HCT116 (cell line): ENCODE measurements around the gene MLLT3. TPM values are rescaled to one million over a fixed set of nuclear protein-coding genes. Genes with fewer than 3 reads are reported as not detected.

Experiments used
- ATAC-seq: fragments of 200-7000 bp; cut with Tn5 transposase; 2 replicates; pipeline ENCODE4 v1.9.1; 2020; ENCODE audit warnings: mild to moderate bottlenecking, moderate library complexity
- BruUV-seq: library from RNA; stranded (reverse); fragments of 400-500 nt; replicated peaks from 2 replicates; lab custom pipeline; 2021; lab: Mats Ljungman, UMichigan
- CTCF ChIA-PET: fragments of 300-600 bp; sonication (Branson Sonifier 250); formaldehyde crosslinking; loops from one replicate; lab custom pipeline; 2021; ENCODE audit warnings: antibody characterized with exemption; lab: Charles Lee
- POLR2A ChIA-PET: fragments of 300-600, 350-600 bp; sonication (Branson Sonifier 250); formaldehyde crosslinking; loops from one replicate; lab custom pipeline; 2021; ENCODE audit warnings: antibody characterized with exemption; lab: Charles Lee
- RAD21 ChIA-PET, 2 experiments: fragments of 300-600 bp; sonication (Branson Sonifier 250); formaldehyde crosslinking; loops; one replicate each; lab custom pipeline; 2023; ENCODE audit warnings: low total read pairs in 2 of 2; ENCODE audit not compliant: uncharacterized antibody in 2 of 2, unreplicated experiment in 2 of 2, low non-redundant PET in 1 of 2; lab: Charles Lee
- DNase-seq: peaks from one replicate; pipeline ENCODE4 v3.0.0-alpha.2; 2010; ENCODE audit warnings: low read depth, low spot score
- H2AFZ ChIP-seq: fragments of 200-600 bp; shearing (Covaris generic), sonication (generic); 2 replicates; pipeline ENCODE4 v1.6.1; 2017; ENCODE audit warnings: low read depth, mixed run types, mixed read lengths, antibody characterized with exemption, low read length; ENCODE audit not compliant: poor library complexity, severe bottlenecking
- H3K27ac ChIP-seq: 2 replicates; pipeline ENCODE4 v1.5.1; 2012; ENCODE audit warnings: low read depth, low read length
- H3K27me3 ChIP-seq: fragments of 200-600 bp; sonication (generic); 2 replicates; pipeline ENCODE4 v1.6.1; 2016; ENCODE audit warnings: mixed run types, low read length, mixed read lengths; ENCODE audit not compliant: insufficient read depth
- H3K36me3 ChIP-seq, 2 experiments: fragments of 200-500 bp in 1 of 2; fragments of 200-600 bp in 1 of 2; sonication (Bioruptor generic) in 1 of 2; sonication (generic) in 1 of 2; 2 replicates each; pipeline versions ENCODE4 v1.5.1 to v1.6.1; 2014 to 2016; ENCODE audit warnings: low read length in 2 of 2, inconsistent platforms in 1 of 2, mixed read lengths in 1 of 2, mixed run types in 1 of 2; ENCODE audit not compliant: insufficient read depth in 2 of 2, control insufficient read depth in 1 of 2
- H3K4me1 ChIP-seq, 2 experiments: fragments of 200-600 bp in 1 of 2; sonication (generic) in 1 of 2; 2 replicates each; pipeline versions ENCODE4 v1.5.1 to v1.6.1; 2012 to 2017; ENCODE audit warnings: low read length in 2 of 2, inconsistent platforms in 1 of 2, mild to moderate bottlenecking in 1 of 2, mixed read lengths in 1 of 2, mixed run types in 1 of 2, moderate library complexity in 1 of 2; ENCODE audit not compliant: insufficient read depth in 2 of 2, control insufficient read depth in 1 of 2
- H3K4me2 ChIP-seq: fragments of 200-600 bp; sonication (generic); 2 replicates; pipeline ENCODE4 v1.6.1; 2017; ENCODE audit warnings: mixed run types, low read length, mixed read lengths
- H3K4me3 ChIP-seq, 2 experiments: fragments of 200-600 bp in 1 of 2; sonication (generic) in 1 of 2; replicated peaks in 1 of 2; 2 replicates each; pipeline ENCODE4 v1.5.1; 2011 to 2016; ENCODE audit warnings: low read length in 2 of 2, control low read depth in 1 of 2, low read depth in 1 of 2, mild to moderate bottlenecking in 1 of 2, mixed read lengths in 1 of 2, mixed run types in 1 of 2
- H3K79me2 ChIP-seq: fragments of 200-600 bp; sonication (generic); 2 replicates; pipeline ENCODE4 v1.6.1; 2017; ENCODE audit warnings: mild to moderate bottlenecking, mixed run types, low read length, moderate library complexity, mixed read lengths; ENCODE audit not compliant: insufficient read depth
- H3K9ac ChIP-seq: fragments of 200-600 bp; sonication (generic); 2 replicates; pipeline ENCODE4 v1.6.1; 2016; ENCODE audit warnings: low read length, mixed read lengths
- H3K9me2 ChIP-seq: fragments of 200-600 bp; sonication (generic), shearing (Covaris generic); 2 replicates; pipeline ENCODE4 v1.6.1; 2017; ENCODE audit warnings: mixed run types, mild to moderate bottlenecking, moderate library complexity; ENCODE audit not compliant: insufficient read depth
- H3K9me3 ChIP-seq, 2 experiments: fragments of 200-500 bp in 1 of 2; fragments of 200-600 bp in 1 of 2; sonication (Bioruptor generic) in 1 of 2; sonication (generic) in 1 of 2; 2 replicates each; pipeline ENCODE4 v1.6.1; 2014 to 2017; ENCODE audit warnings: low read length in 2 of 2, mixed read lengths in 2 of 2, inconsistent platforms in 1 of 2, low read depth in 1 of 2, mild to moderate bottlenecking in 1 of 2, mixed run types in 1 of 2, moderate library complexity in 1 of 2; ENCODE audit not compliant: control insufficient read depth in 1 of 2, insufficient read depth in 1 of 2
- H4K20me1 ChIP-seq: fragments of 200-600 bp; sonication (generic), shearing (Covaris generic); 2 replicates; pipeline ENCODE4 v1.6.1; 2017; ENCODE audit warnings: mixed run types, mild to moderate bottlenecking, moderate library complexity; ENCODE audit not compliant: insufficient read depth
- EZH2phosphoT487 ChIP-seq: fragments of 200-600 bp; IDR thresholded peaks from 2 replicates; pipeline ENCODE4 v1.6.1; 2018; ENCODE audit warnings: antibody characterized with exemption, borderline replicate concordance
- SP1 ChIP-seq: IDR thresholded peaks from 2 replicates; pipeline ENCODE4 v1.6.1; 2012; ENCODE audit warnings: low read depth
- TCF7L2 ChIP-seq: IDR thresholded peaks from 2 replicates; pipeline ENCODE4 v1.7.0; 2011; ENCODE audit warnings: borderline replicate concordance, inconsistent platforms; ENCODE audit not compliant: insufficient read depth, insufficient read length; ENCODE audit errors: extremely low read depth
- intact Hi-C: fragments of 100-400 bp; cut with micrococcal nuclease; formaldehyde crosslinking; loops from 2 replicates; pipeline ENCODE4 v1.10.0; 2022
- total RNA-seq: library from RNA; stranded (reverse); gene quantifications from one replicate; pipeline ENCODE4 v1.2.1, GENCODE V29; 2021; ENCODE audit not compliant: unreplicated experiment
- TF ChIP-seq, protein P1 (sequence below): IDR thresholded peaks from 2 replicates; pipeline ENCODE4 v1.6.1; 2012

The MLLT3 gene
- total RNA-seq, 1 experiment from 2014 or later, result 4.3 TPM

DNA sequence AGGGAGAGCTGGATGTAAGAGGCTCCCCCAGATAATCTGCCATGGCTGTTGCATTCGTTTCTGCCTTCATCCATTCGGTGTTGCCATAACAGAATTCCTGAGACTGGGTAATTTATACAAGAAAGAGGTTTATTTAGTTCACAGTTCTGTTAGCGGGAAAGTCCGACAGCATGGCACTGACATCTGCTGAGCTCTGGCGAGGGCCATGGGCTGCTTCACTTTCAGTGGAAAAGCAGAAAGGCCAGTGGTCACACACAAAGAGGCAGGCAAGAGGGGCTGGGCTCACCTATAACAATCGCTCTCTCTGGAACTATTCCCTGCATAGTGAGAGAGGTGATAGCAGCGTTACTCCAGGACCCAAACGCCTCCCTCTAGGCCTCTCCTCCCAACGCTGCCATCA, 305.9 kb downstream of the MLLT3 start:
- ATAC-seq (no peak), DNase-seq (no peak)
- POLR2A ChIA-PET, result no interaction called here
- CTCF ChIA-PET, result no interaction called here
- BruUV-seq, result no TSS peak
- no peaks in the 10 kb centered on the region for H3K9me2 ChIP-seq
- intact Hi-C loops, result no loop called here
- H3K79me2 ChIP-seq, result no peaks in the 10 kb centered on the region
- H4K20me1 ChIP-seq, result no peaks in the 10 kb centered on the region
- H3K4me1 ChIP-seq, result peaks cover 0 to 4% of the 10 kb centered on the region in 2 experiments; a peak in 2 of 4 replicates
- H3K27ac ChIP-seq, result no peak overlapping the region
- H3K27me3 ChIP-seq, result no peaks in the 10 kb centered on the region
- RAD21 ChIA-PET, result no interaction called here
- H3K4me2 ChIP-seq, result no peak overlapping the region
- H2AFZ ChIP-seq, result no peak overlapping the region
- no peaks in the 10 kb centered on the region for H3K9me3 ChIP-seq
- H3K9ac ChIP-seq, result no peak overlapping the region
- H3K4me3 ChIP-seq, result no peak overlapping the region
- no peak for TF ChIP-seq EZH2phosphoT487
- no peak for TF ChIP-seq SP1
- TF ChIP-seq, protein P1, sequence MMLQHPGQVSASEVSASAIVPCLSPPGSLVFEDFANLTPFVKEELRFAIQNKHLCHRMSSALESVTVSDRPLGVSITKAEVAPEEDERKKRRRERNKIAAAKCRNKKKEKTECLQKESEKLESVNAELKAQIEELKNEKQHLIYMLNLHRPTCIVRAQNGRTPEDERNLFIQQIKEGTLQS, result no peak
- H3K36me3 ChIP-seq, result no peaks in the 10 kb centered on the region

DNA sequence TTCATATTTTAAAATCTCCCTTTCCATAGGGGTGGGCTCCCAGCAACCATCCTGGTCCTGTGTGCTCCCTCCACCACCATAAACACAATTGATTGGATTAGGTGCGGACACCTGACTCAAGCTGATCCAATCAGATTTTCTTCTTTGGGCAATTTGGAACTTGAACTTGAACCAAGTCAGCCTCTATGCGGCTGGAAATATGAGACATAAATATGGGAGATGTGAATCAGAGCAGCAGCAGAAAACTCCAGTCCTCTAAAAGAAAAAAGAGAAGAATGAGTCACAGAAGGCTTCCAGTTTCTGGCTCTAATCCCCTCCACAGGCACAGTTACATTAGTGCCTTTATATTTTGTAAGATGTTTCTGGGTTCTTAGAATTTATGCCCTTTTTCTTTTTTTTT, 306.6 kb downstream of the MLLT3 start:
- Histone ChIP-seq H3K4me1 (peaks cover 0 to 4% of the 10 kb centered on the region in 2 experiments; a peak in 2 of 4 replicates), H3K27me3 (no peaks in the 10 kb centered on the region), H3K36me3 (no peaks in the 10 kb centered on the region), H3K9ac (no peak overlapping the region), H3K4me3 (no peak overlapping the region), H3K4me2 (no peak overlapping the region), H3K9me2 (no peaks in the 10 kb centered on the region), H4K20me1 (no peaks in the 10 kb centered on the region), H3K9me3 (no peaks in the 10 kb centered on the region), H3K79me2 (no peaks in the 10 kb centered on the region), H3K27ac (no peak overlapping the region), H2AFZ (no peak overlapping the region)
- POLR2A ChIA-PET, result no interaction called here
- TF ChIP-seq TCF7L2, result no peak
- BruUV-seq, result no TSS peak
- ATAC-seq (no peak), DNase-seq (no peak)
- RAD21 ChIA-PET, result no interaction called here
- intact Hi-C loops, result no loop called here
- CTCF ChIA-PET, result no interaction called here
